OCI-M2 (cell line): ENCODE data around the gene SRF.

ENCODE experiments used
- DNase-seq: peaks from one replicate; lab custom pipeline; 2025; ENCODE audit not compliant: unreplicated experiment; lab: John Stamatoyannopoulos, UW

Gene SRF

DNA sequence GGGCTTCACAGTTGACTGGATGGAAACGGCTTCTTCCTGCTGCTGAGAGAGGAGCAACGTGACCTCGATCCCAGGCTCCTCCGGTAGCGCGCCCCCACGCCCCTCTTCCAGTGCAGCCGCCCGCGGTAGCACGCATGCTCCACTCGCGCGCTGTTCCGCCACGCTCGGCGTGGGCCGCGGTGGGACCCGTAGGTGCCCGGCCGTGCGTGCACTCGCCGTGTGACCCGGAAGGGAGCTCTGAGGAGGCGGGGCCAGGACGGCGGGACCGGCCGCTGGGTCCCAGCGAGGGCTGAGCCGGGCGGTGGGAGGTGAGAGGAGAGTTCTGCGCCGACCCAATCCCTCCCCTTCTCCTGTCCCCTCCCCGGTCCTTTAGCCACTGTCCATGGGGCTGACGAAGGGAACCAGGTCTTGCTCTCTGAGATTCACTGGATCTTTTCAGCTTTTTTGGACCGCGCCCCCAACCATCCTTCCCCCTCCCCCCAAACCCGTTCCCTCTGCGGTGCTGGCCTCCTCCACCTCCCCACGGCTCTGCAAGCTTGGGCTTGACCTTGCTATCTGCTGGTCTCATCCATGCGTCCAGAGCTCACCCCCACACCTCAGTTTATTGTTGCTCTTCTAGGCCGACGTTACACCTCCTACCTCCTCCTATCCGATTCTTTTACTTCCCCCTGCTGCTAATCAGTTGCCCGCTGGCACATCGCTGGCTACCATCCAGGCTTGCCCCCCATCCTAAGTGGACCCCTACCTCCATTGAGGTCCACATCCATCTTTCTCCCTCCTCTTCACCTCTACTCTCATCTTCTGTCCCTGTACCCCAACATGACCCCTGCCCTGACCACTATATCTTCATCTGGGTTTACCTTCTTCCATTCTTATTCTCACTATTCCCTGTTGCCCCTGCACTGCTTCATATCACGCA is 11.1 kb downstream of the SRF start, which contains the start of gene CUL9:
Gene CUL9 (plus strand): TSS at position 255 of the 919 bp plus-strand sequence. CDS start 2,115 bp downstream, outside the sequence.
- peak; percentile 50 for DNase-seq

- no peak for DNase-seq
These were observed 12.4 kb downstream of the SRF start for GRCh38 chr6:43183441-43183840.

- no peak for DNase-seq
These were observed 13.4 kb downstream of the SRF start for GRCh38 chr6:43184268-43184985.

DNA sequence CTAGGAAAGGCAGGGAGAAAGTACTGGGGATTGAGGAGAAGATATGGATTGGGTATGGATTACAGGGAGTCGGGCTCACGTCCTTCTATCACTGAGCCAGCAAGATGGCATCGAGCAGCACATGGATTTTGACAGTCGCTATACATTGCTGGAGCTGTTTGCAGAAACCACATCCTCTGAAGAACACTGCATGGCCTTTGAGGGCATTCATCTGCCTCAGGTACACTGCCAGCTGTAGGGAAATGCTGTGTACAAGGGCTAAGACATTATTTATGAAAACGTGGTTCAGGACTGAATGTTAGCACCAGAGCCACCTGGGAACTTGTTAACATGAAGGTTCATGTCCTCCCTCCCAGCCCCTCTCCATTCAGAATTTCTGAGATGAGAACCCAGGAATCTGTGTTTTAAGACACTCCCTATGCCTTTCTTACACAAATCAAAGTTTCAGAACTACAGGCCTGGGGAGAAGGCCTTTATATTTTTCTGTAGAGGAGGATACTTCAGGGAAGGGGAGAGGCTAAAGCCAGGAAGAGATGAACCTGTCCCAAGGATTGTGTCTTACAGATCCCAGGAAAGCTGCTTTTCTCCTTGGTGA is 14.4 kb downstream of the SRF start:
- DNase-seq = no peak

DNA sequence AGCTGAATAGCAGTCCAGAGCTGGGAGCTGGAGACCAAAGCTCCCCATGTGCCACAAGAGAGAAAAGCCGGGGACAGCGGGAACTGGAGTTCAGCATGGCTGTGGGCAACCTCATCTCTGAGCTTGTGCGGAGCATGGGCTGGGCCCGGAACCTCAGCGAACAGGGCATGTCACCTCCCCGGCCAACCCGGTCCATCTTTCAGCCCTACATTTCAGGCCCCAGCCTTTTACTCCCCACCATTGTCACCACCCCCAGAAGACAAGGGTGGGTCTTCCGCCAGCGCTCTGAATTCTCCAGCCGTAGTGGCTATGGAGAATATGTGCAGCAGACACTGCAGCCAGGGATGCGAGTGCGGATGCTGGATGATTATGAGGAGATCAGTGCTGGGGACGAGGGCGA is 14.9 kb downstream of the SRF start:
- DNase-seq = no peak

GRCh38 chr6:43186706-43187105 is 15.6 kb downstream of the SRF start:
- DNase-seq = no peak

- DNase-seq = no peak
These were observed 16.8 kb downstream of the SRF start for GRCh38 chr6:43187821-43188220.

GRCh38 chr6:43188426-43188825 is 17.4 kb downstream of the SRF start:
- DNase-seq = no peak

DNA sequence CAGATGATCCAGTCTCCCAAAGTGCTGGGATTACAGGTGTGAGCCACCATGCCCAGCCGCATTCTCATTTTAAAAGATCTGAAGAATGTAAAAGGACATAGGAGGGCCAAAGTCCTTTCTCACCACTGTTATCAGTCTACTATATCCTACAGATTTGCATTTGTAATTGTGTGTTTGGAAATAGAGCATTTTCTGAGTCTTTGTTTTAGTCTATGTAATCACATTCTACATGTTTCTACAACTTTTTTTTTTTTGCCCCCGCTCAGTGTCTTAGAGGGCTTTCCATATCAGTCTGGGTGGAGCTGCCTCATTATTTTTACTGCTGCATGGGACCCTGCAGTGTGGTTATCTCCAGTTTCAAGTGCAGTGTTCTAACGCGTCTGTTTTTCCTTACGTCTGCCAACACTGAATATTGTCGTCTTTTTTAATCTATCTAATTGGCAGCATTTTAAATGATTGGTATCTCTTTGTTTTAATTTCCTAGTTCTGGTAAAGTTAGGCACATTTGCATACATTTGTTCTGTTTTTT is 18.8 kb downstream of the SRF start:
- no peak for DNase-seq

DNA sequence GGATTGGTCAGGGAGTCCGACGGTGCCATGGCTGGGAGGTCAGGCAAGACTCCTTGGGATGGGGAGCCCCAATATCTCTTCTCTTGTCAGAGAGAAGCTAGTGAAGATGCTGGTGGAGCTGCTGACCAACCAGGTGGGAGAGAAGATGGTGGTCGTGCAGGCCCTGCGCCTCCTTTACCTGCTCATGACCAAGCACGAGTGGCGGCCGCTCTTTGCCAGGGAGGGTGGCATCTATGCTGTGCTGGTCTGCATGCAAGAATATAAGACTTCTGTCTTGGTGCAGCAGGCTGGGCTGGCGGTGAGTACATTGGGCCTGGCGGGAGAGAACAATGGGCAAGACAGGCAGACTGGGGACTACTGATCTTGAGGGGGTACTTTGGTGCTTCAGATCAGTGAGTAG is 21.8 kb downstream of the SRF start:
- no peak for DNase-seq

DNA sequence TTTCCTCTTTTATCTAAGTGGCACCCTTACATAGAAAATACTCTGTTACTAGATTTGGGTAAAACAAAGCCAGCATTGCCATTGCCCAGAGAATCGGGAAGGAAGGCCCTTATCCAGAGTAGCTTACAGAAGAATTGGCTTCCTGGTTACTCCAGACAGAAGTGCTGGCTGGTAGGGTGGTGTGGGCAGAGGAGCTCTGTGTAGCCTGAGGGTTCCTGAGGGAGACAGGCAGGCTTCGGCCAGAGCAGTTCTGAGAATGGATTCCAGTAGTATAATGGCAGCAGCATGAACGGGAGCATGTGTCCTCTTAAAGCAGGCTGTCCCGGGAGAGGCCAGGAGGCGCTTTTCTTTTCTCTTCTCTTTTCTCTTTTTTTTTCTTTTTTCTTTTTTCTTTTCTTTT is 22.9 kb downstream of the SRF start:
- no peak for DNase-seq

GRCh38 chr6:43196337-43196736 is 25.3 kb downstream of the SRF start:
- DNase-seq = no peak

- no peak for DNase-seq
These were observed 28.8 kb downstream of the SRF start for GRCh38 chr6:43199912-43200311.

GRCh38 chr6:43200541-43200940 is 29.5 kb downstream of the SRF start:
- DNase-seq = no peak

DNA sequence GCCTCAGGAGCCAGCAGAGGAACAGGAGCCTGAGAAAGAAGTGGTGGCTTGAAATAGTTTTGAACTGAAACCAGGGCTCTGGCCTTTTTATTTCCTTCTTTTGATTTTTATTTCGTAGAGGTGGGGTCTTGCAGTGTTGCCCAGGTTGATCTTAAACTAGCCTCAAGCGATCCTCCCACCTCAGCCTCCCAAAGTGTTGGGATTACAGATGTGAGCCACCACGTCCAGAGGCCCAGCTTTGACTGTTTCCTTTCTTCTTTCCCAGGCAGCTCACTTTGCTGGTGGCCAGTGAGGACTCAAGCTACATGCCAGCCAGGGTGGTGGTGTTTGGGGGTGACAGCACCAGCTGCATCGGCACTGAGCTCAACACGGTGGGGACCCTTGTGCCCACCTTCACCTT is 31.4 kb downstream of the SRF start:
- DNase-seq = no peak

DNA sequence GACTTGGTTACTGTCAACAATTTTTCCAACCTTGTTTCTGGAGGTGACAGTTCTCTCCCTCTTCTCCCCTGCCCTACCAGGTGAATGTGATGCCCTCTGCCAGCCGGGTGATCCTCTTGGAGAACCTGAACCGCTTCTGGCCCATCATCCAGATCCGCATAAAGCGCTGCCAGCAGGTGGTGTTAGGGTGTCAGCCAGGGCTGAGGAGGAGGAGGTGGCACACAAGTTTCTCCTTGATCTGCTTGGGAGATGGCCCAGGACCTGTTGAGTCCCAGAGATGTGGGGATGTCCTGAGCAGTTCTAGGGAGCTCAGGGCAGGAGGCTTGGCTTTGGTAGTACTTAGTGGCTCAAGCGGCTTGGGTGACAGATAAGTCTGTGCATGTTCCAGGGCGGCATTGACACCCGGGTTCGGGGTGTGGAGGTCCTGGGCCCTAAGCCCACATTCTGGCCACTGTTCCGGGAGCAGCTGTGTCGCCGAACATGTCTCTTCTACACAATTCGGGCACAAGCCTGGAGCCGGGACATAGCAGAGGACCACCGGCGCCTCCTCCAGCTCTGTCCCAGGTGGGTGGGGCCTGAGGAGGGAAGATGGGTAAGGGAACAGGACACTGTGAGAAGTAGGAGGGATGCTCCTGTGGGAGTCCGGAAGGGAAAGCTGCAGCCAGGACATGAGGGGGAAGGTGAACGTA is 32.1 kb downstream of the SRF start:
- no peak for DNase-seq

- no peak for DNase-seq
These were observed 32.6 kb downstream of the SRF start for GRCh38 chr6:43203718-43204095.

DNA sequence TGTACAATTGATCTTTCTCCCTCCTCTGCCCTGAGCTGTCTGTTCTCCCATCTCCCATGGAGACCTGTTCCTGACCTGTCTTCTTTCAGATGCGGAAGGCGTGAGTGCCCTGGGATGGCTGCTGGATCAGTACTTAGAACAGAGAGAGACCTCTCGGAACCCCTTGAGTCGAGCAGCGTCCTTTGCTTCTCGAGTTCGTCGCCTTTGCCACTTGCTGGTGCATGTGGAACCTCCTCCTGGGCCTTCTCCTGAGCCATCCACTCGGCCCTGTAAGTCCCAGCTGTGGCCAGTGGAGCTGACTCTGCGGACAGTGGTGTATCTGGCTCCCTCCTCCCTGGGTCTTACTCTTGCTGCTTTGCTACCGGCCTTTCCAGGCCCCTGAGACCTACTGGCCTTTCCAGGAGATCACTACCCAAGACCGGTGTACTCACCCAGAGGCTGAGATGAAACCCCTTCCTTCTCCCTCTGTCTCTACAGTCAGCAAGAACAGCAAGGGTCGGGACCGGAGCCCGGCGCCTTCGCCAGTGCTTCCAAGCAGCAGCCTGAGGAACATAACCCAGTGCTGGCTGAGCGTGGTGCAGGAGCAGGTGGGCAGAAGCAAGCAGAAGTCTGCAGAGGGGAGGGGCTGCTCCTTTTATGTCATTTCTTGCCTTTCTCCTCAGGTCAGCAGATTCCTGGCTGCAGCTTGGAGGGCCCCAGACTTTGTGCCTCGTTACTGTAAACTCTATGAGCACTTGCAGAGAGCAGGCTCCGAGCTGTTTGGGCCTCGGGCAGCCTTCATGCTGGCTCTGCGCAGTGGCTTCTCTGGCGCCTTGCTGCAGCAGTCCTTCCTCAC is 33.4 kb downstream of the SRF start:
- no peak for DNase-seq

DNA sequence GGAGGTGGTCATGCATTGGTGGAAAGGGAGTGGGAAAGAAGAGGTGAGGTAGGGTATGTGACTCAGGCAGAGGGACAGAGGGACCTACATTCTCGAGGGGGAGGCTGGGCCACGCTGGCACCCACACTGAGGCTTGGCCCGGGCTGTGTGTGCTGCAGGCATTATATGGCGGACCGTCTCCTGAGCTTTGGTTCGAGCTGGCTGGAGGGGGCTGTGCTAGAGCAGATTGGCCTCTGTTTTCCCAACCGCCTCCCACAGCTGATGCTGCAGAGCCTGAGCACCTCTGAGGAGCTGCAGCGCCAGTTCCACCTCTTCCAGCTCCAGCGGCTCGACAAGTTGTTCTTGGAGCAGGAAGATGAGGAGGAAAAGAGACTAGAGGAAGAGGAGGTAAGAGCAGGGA is 34.8 kb downstream of the SRF start:
- DNase-seq = no peak

DNA sequence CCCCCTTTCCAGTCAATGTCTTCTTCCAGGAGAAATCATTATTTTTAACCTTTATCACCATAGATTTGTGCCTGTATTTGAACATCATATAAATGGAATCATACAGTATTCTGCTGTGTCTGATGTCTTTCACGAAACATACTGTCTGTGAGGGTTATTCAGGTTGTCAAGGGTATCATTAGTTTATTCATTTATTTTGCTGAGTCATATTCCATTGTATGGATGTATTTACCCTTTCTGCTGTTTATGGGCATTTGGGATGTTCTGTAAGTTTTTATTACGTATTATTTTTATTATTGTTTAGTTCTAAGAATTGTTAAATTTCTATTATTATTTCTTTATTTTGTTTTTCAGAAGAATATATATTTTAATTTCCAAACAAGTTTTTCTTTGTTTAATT is 36.2 kb downstream of the SRF start:
- no peak for DNase-seq
